Neural cell (in vitro differentiated cells): Measurements from ENCODE around the gene NHSL1. TPM values are rescaled to one million over a fixed set of nuclear protein-coding genes. Genes with fewer than 3 reads are reported as not detected.

Experiments used
- H2AFZ ChIP-seq: fragments of 200-600, 300-800 bp; sonication (generic), shearing (Covaris generic); 2 replicates; pipeline ENCODE4 v1.6.0; 2014; ENCODE audit warnings: low read depth, mild to moderate bottlenecking, antibody characterized with exemption, low read length, moderate library complexity
- H3F3A ChIP-seq: fragments of 200-600 bp; shearing (Covaris generic); 2 replicates; pipeline ENCODE4 v1.6.1; 2016; ENCODE audit warnings: mild to moderate bottlenecking, moderate library complexity, mixed read lengths, antibody characterized with exemption, low read length; ENCODE audit not compliant: insufficient read depth, poor library complexity, severe bottlenecking
- H3K27ac ChIP-seq: fragments of 200-600, 300-800 bp; sonication (generic), shearing (Covaris generic); 2 replicates; pipeline ENCODE4 v1.5.1; 2014; ENCODE audit warnings: mild to moderate bottlenecking, low read length, moderate library complexity
- H3K27me3 ChIP-seq: fragments of 300-800, 200-600 bp; sonication (generic), shearing (Covaris generic); 2 replicates; pipeline ENCODE4 v1.6.0; 2014; ENCODE audit warnings: mild to moderate bottlenecking, low read depth, low read length, moderate library complexity; ENCODE audit not compliant: insufficient read depth
- H3K36me3 ChIP-seq: fragments of 300-800, 200-600 bp; sonication (generic), shearing (Covaris generic); 2 replicates; pipeline ENCODE4 v1.5.1; 2014; ENCODE audit warnings: mild to moderate bottlenecking, antibody characterized with exemption, low read length, moderate library complexity; ENCODE audit not compliant: insufficient read depth
- H3K4me2 ChIP-seq: fragments of 300-800, 200-600 bp; sonication (generic), shearing (Covaris generic); 2 replicates; pipeline ENCODE4 v1.6.0; 2014; ENCODE audit warnings: mild to moderate bottlenecking, low read length
- H3K4me3 ChIP-seq: fragments of 300-800, 200-600 bp; sonication (generic), shearing (Covaris generic); 2 replicates; pipeline ENCODE4 v1.5.1; 2014; ENCODE audit warnings: mild to moderate bottlenecking, low read length, moderate library complexity
- H3K79me2 ChIP-seq: fragments of 200-600 bp; shearing (Covaris generic); replicated peaks from 2 replicates; pipeline ENCODE4 v1.6.0; 2014; ENCODE audit warnings: mild to moderate bottlenecking, low read length, moderate library complexity; ENCODE audit not compliant: insufficient read depth
- H3K9ac ChIP-seq: fragments of 300-800, 200-600 bp; sonication (generic), shearing (Covaris generic); 2 replicates; pipeline ENCODE4 v1.6.1; 2016; ENCODE audit warnings: mild to moderate bottlenecking, low read length, mixed read lengths
- H3K9me2 ChIP-seq: fragments of 200-600 bp; shearing (Covaris generic); 2 replicates; pipeline ENCODE4 v1.6.1; 2016; ENCODE audit warnings: mild to moderate bottlenecking, low read length, mixed read lengths; ENCODE audit not compliant: insufficient read depth
- H3K9me3 ChIP-seq: fragments of 200-600, 300-800 bp; sonication (generic), shearing (Covaris generic); 2 replicates; pipeline ENCODE4 v1.6.1; 2016; ENCODE audit warnings: mild to moderate bottlenecking, mixed run types, low read length, moderate library complexity, mixed read lengths
- H4K20me1 ChIP-seq: fragments of 200-600 bp; shearing (Covaris generic); 2 replicates; pipeline ENCODE4 v1.6.1; 2016; ENCODE audit warnings: mild to moderate bottlenecking, mixed run types; ENCODE audit not compliant: insufficient read depth
- CTCF ChIP-seq: fragments of 450-650 bp; IDR thresholded peaks from 2 replicates; pipeline ENCODE4 v1.5.1; 2014; ENCODE audit warnings: antibody characterized with exemption, mild to moderate bottlenecking, moderate library complexity; ENCODE audit not compliant: poor library complexity, severe bottlenecking
- EP300 ChIP-seq: fragments of 450-650 bp; conservative IDR thresholded peaks from 2 replicates; pipeline ENCODE4 v1.6.1; 2014; ENCODE audit warnings: antibody characterized with exemption, mild to moderate bottlenecking, moderate library complexity; ENCODE audit not compliant: poor library complexity, severe bottlenecking
- EZH2 ChIP-seq: fragments of 200-600, 300-800 bp; shearing (Covaris generic), sonication (generic); IDR thresholded peaks from 2 replicates; pipeline ENCODE4 v1.6.1; 2014; ENCODE audit warnings: antibody characterized with exemption, low read length, borderline replicate concordance, mild to moderate bottlenecking; ENCODE audit not compliant: insufficient read depth, poor library complexity, severe bottlenecking
- MXI1 ChIP-seq: fragments of 450-650 bp; conservative IDR thresholded peaks from 2 replicates; pipeline ENCODE4 v1.6.1; 2014; ENCODE audit warnings: antibody characterized with exemption, mild to moderate bottlenecking; ENCODE audit not compliant: poor library complexity, severe bottlenecking
- POLR2AphosphoS5 ChIP-seq: IDR thresholded peaks from 2 replicates; pipeline ENCODE4 v1.6.1; 2012
- RAD21 ChIP-seq: fragments of 450-650 bp; conservative IDR thresholded peaks from 2 replicates; pipeline ENCODE4 v1.6.1; 2014; ENCODE audit warnings: antibody characterized with exemption, mild to moderate bottlenecking, moderate library complexity
- SMC3 ChIP-seq: fragments of 450-650 bp; conservative IDR thresholded peaks from 2 replicates; pipeline ENCODE4 v1.6.1; 2014; ENCODE audit warnings: antibody characterized with exemption, mild to moderate bottlenecking, moderate library complexity; ENCODE audit not compliant: poor library complexity
- TAF1 ChIP-seq: IDR thresholded peaks from 2 replicates; pipeline ENCODE4 v1.6.1; 2012; ENCODE audit warnings: low read depth
- polyA plus RNA-seq: library from polyadenylated mRNA; depleted of rRNA; stranded (reverse); fragments of >200 nt; gene quantifications from 2 replicates; pipeline ENCODE4 v1.2.3, GENCODE V29; 2014
- TF ChIP-seq, protein P1 (sequence below): IDR thresholded peaks from 2 replicates; pipeline ENCODE4 v1.6.1; 2012; ENCODE audit warnings: borderline replicate concordance

NHSL1 gene
- polyA plus RNA-seq, 1 donor from 2014 or later = 2.4 TPM

GRCh38 chr6:138440296-138440695 lies 59.0 kb downstream of the NHSL1 start:
- Histone ChIP-seq H3F3A (no peaks in the 10 kb centered on the region), H3K4me2 (no peak overlapping the region), H3K9me3 (no peaks in the 10 kb centered on the region), H3K79me2 (no peaks in the 10 kb centered on the region), H3K9ac (no peak overlapping the region), H3K27ac (no peak overlapping the region), H3K4me3 (no peak overlapping the region), H3K27me3 (no peaks in the 10 kb centered on the region), H2AFZ (no peak overlapping the region), H3K36me3 (no peaks in the 10 kb centered on the region), H4K20me1 (no peaks in the 10 kb centered on the region), H3K9me2 (no peaks in the 10 kb centered on the region)
- no peak for TF ChIP-seq CTCF

DNA sequence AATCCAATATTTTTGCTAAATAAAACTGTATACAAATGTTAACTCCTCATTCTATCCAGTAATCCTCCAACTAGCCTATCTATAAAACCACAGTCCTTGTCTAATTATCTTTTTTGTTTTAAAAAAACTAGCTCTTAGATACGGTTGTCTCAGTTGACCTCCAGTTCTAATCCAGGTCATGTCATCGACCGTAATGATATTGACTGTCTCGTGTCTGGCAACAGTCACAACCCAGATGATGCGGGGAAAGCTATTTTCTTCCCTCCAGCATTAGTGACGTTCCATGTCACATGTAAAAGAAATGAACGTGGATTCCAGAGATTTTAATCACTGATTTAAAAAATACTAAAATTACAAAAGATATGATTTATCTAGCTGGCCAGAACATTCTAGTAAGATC lies 59.7 kb downstream of the NHSL1 start:
- no peak for TF ChIP-seq CTCF
- TF ChIP-seq MXI1 = no peak
- TF ChIP-seq SMC3 = no peak
- no peak for TF ChIP-seq EP300
- TF ChIP-seq EZH2 = no peak
- no peak for TF ChIP-seq POLR2AphosphoS5
- no peak overlapping the region for H2AFZ ChIP-seq
- H3K9me2 ChIP-seq = no peaks in the 10 kb centered on the region
- no peaks in the 10 kb centered on the region for H4K20me1 ChIP-seq
- no peaks in the 10 kb centered on the region for H3K27me3 ChIP-seq
- H3K79me2 ChIP-seq = no peaks in the 10 kb centered on the region
- no peak overlapping the region for H3K4me2 ChIP-seq
- H3K27ac ChIP-seq = no peak overlapping the region
- no peak overlapping the region for H3K9ac ChIP-seq
- no peaks in the 10 kb centered on the region for H3K36me3 ChIP-seq
- no peaks in the 10 kb centered on the region for H3F3A ChIP-seq
- no peaks in the 10 kb centered on the region for H3K9me3 ChIP-seq
- no peak overlapping the region for H3K4me3 ChIP-seq

- H3K9me3 ChIP-seq = no peaks in the 10 kb centered on the region
- peaks cover 5% of the 10 kb centered on the region for H3K36me3 ChIP-seq
- H3K4me2 ChIP-seq = no peak overlapping the region
- no peaks in the 10 kb centered on the region for H3K9me2 ChIP-seq
- no peaks in the 10 kb centered on the region for H3K79me2 ChIP-seq
- H2AFZ ChIP-seq = no peak overlapping the region
- no peaks in the 10 kb centered on the region for H3F3A ChIP-seq
- H4K20me1 ChIP-seq = no peaks in the 10 kb centered on the region
- H3K9ac ChIP-seq = no peak overlapping the region
- H3K4me3 ChIP-seq = no peak overlapping the region
- no peak overlapping the region for H3K27ac ChIP-seq
- H3K27me3 ChIP-seq = no peaks in the 10 kb centered on the region
- TF ChIP-seq RAD21 (no peak), CTCF (no peak), POLR2AphosphoS5 (no peak), TAF1 (no peak), SMC3 (no peak), MXI1 (no peak), EZH2 (no peak), EP300 (no peak)
- TF ChIP-seq, protein P1, sequence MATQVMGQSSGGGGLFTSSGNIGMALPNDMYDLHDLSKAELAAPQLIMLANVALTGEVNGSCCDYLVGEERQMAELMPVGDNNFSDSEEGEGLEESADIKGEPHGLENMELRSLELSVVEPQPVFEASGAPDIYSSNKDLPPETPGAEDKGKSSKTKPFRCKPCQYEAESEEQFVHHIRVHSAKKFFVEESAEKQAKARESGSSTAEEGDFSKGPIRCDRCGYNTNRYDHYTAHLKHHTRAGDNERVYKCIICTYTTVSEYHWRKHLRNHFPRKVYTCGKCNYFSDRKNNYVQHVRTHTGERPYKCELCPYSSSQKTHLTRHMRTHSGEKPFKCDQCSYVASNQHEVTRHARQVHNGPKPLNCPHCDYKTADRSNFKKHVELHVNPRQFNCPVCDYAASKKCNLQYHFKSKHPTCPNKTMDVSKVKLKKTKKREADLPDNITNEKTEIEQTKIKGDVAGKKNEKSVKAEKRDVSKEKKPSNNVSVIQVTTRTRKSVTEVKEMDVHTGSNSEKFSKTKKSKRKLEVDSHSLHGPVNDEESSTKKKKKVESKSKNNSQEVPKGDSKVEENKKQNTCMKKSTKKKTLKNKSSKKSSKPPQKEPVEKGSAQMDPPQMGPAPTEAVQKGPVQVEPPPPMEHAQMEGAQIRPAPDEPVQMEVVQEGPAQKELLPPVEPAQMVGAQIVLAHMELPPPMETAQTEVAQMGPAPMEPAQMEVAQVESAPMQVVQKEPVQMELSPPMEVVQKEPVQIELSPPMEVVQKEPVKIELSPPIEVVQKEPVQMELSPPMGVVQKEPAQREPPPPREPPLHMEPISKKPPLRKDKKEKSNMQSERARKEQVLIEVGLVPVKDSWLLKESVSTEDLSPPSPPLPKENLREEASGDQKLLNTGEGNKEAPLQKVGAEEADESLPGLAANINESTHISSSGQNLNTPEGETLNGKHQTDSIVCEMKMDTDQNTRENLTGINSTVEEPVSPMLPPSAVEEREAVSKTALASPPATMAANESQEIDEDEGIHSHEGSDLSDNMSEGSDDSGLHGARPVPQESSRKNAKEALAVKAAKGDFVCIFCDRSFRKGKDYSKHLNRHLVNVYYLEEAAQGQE = no peak
Observed at GRCh38 chr6:138434925-138435324, 64.4 kb downstream of the NHSL1 start.
